ENCODE measurements around the gene ANGPTL8. TPM values are rescaled to one million over a fixed set of nuclear protein-coding genes. Genes with fewer than 3 reads are reported as not detected.
A peak's percentile ranks its signal among the peaks of the same experiment; 100 is the strongest.

Gene ANGPTL8
- total RNA-seq, 1 donor: not detected

DNA sequence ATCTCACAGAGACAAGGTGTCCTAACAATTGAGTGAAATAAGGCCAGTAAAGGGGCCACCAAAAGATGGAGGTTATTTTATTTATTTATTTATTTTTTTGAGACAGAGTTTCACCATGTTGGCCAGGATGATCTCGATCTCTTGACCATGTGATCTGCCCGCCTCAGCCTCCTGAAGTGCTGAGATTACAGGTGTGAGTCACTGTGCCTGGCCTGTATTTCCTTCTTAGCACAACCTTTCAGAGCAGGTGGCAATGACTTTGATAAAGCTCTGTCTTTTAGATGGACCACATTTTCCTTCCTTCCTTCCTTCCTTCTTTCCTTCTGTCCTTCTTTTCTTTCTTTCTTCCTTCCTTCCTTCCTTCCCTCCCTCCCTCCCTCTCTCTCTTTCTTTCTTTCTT is 33.9 kb downstream of the ANGPTL8 start:
- no peak overlapping the region for H3K4me3 ChIP-seq (ENCODE audit: low read depth, low read length)
- DNase-seq (ENCODE audit: low read depth): no peak
- TF ChIP-seq, protein P1, sequence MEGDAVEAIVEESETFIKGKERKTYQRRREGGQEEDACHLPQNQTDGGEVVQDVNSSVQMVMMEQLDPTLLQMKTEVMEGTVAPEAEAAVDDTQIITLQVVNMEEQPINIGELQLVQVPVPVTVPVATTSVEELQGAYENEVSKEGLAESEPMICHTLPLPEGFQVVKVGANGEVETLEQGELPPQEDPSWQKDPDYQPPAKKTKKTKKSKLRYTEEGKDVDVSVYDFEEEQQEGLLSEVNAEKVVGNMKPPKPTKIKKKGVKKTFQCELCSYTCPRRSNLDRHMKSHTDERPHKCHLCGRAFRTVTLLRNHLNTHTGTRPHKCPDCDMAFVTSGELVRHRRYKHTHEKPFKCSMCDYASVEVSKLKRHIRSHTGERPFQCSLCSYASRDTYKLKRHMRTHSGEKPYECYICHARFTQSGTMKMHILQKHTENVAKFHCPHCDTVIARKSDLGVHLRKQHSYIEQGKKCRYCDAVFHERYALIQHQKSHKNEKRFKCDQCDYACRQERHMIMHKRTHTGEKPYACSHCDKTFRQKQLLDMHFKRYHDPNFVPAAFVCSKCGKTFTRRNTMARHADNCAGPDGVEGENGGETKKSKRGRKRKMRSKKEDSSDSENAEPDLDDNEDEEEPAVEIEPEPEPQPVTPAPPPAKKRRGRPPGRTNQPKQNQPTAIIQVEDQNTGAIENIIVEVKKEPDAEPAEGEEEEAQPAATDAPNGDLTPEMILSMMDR (IDR thresholded peaks at IDR 0.05; ENCODE audit: insufficient read depth, low read length): no peak

DNA sequence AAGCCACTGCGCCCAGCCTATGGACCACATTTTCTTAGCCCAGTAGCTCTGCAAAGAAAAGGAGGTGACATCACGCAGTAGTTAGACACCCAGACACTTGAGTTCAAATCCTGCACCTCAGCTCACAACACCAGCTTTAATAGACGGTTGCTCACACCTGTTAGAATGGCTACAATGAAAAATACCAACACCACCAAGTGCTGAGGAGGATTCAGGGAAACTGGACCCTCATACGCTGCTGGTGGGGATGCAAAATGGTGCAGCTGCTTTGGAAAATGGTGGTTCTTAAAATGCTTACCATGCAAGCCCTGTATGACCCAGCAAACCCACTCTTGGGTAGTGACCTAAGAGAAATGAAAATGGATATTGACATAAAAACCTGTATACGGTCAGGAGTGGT is 34.6 kb downstream of the ANGPTL8 start:
- DNase-seq (ENCODE audit: low read depth): no peak
- H3K4me3 ChIP-seq (ENCODE audit: low read depth, low read length): no peak overlapping the region
- TF ChIP-seq, protein P1 (IDR thresholded peaks at IDR 0.05; ENCODE audit: insufficient read depth, low read length): no peak

DNA sequence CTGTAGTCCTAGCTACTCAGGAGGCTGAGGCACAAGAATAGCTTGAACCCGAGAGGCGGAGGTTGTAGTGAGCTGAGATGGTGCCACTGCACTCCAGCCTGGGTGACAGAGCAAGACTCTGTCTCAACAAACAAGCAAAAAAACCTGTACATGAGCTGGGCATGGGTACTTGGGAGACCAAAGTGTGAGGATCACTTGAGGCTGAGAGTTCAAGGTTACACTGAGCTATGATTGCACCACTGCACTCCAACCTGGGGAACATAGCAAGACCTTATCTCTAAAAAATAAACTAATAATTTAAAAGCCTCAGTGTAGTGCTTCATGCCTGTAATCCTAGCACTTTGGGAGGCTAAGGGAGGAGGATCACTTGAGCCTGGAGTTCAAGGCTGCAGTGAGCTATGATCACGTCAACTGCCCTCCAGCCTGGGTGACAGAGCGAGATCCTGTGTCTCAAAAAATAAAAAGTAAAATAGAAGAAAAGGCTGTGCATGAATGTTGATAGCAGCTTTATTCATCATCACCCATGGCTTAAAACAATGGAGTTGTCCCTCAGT is 35.2 kb downstream of the ANGPTL8 start:
- TF ChIP-seq, protein P1 (IDR thresholded peaks at IDR 0.05; ENCODE audit: insufficient read depth, low read length): no peak
- no peak overlapping the region for H3K4me3 ChIP-seq (ENCODE audit: low read depth, low read length)
- no peak for DNase-seq (ENCODE audit: low read depth)

DNA sequence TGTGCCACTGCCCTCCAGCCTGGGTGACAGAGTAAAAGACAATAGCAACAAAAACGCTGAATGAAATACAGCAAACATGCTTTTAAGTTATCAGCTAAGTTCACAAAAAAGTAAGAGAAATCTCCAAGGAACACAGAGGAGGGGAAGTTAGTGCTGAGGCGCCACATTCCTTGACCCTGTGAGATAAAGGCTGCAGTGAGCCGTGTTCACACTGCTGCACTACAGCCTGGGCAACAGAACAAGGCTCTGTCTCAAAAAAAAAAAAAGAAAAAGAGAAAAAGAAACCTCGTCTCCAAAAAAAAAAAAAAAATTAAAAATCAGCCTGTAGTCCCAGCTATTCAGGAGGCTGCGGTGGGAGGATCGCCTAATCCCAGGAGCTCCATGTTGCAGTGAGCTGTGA is 39.3 kb downstream of the ANGPTL8 start:
- TF ChIP-seq, protein P1 (IDR thresholded peaks at IDR 0.05; ENCODE audit: insufficient read depth, low read length): no peak
- no peak overlapping the region for H3K4me3 ChIP-seq (ENCODE audit: low read depth, low read length)
- peak; percentile 47 for DNase-seq (ENCODE audit: low read depth)

DNA sequence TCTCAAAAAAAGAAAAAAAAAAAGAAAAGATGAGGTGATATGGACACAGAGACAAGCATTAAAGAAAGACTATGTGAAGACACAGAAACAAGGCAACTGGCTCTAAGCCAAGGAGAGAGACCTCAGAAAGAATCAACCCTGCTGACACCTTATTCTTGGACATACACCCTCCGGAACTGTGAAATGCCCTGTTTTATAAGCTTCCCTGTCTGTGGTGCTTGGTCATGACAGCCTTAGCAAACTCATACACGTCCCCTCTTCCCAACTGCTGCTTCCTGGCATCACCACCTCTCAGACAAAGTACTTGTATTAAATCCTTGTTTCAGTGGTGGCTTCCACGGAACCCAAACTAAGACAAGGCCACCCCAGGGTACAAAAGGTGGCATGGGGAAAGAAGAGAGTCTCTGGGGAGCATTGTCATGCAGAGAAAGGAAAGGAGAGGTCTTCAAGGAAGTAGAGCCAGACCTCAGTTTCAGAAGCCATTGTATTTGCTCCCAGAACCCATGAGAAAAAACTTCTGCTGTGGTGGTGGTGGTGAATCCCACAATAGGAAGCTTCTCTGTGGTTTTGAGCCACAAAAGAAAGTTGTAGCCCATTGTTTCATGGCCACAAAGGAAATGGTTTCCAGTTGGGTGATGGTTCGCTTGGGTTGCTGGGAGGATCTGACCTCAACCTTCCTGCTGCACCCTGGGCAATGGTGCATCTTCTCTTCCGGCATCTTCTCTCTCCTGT is 40.3 kb downstream of the ANGPTL8 start:
- TF ChIP-seq, protein P1 (IDR thresholded peaks at IDR 0.05; ENCODE audit: insufficient read depth, low read length): no peak
- no peak overlapping the region for H3K4me3 ChIP-seq (ENCODE audit: low read depth, low read length)
- DNase-seq (ENCODE audit: low read depth): peak; percentile 20

DNA sequence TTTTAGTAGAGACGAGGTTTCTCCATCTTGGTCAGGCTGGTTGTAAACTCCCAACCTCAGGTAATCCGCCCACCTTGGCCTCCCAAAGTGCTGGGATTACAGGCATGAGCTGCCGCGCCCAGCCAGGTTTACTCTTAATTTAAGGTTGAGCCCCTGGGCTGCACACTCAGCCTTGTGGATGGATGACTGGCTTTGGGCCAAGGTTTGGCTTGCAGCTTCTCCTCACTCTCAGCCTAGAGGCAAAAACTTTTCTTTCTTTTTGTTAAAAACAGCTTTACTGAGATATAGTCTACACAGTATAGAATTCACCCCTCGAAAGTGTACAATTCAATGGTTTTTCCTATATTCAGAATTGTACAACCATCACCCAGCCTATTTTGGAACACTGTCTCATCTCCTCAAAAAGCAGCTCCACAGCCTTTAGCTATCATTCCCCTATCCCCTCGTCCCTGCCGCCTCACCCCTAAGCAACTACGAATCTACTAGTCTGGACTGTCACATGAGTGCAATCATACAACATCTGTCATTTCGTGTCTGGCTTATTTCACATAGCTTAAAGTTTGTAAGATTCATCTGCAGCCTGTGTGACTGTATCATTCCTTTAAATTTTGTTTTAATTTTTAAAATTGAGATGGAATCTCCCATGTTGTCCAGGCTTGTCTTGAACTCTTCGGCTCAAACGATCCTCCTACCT is 42.1 kb downstream of the ANGPTL8 start:
- DNase-seq (ENCODE audit: low read depth): no peak
- TF ChIP-seq, protein P1 (IDR thresholded peaks at IDR 0.05; ENCODE audit: insufficient read depth, low read length): no peak
- no peak overlapping the region for H3K4me3 ChIP-seq (ENCODE audit: low read depth, low read length)
